Left ventricle myocardium inferior (tissue), 1 donor: Measurements from ENCODE around the gene TRIM16. TPM values are rescaled to one million over a fixed set of nuclear protein-coding genes. Genes with fewer than 3 reads are reported as not detected.
"Not testable (repeated sequence)": the region's sequence is repeated elsewhere in the genome, so short reads cannot be mapped to it uniquely, and the experiment has no call there.

Experiments
- DNase-seq: peaks from one replicate; pipeline ENCODE4 v3.0.0-alpha.2; 2020
- H3K27ac ChIP-seq: fragments of 200-600 bp; replicated peaks from 2 replicates; pipeline ENCODE4 v1.8.0; 2021
- H3K27me3 ChIP-seq: fragments of 200-600 bp; 2 replicates; pipeline ENCODE4 v1.8.0; 2021; ENCODE audit warnings: low read depth
- H3K36me3 ChIP-seq: fragments of 200-600 bp; 2 replicates; pipeline ENCODE4 v1.8.0; 2021
- H3K4me1 ChIP-seq: fragments of 200-600 bp; 2 replicates; pipeline ENCODE4 v1.8.0; 2021
- H3K4me3 ChIP-seq: fragments of 200-600 bp; 2 replicates; pipeline ENCODE4 v1.8.0; 2021; ENCODE audit warnings: mild to moderate bottlenecking, moderate library complexity
- H3K9me3 ChIP-seq: fragments of 200-600 bp; replicated peaks from 2 replicates; pipeline ENCODE4 v1.8.0; 2021
- CTCF ChIP-seq: fragments of 200-600 bp; IDR thresholded peaks from 2 replicates; pipeline ENCODE4 v1.8.0; 2021; ENCODE audit warnings: antibody characterized with exemption, mild to moderate bottlenecking, borderline replicate concordance
- intact Hi-C: fragments of 100-400 bp; cut with micrococcal nuclease; formaldehyde crosslinking; loops from one replicate; pipeline ENCODE4 v1.11.0; 2022
- total RNA-seq: library from RNA; stranded (reverse); fragmentation: NEBNext Ultra II Directional; extraction: Animal tissue kit (Norgen Biotek cat#: 25700); gene quantifications from one replicate; pipeline ENCODE4 v1.2.1, GENCODE V29; 2021
- donor health status: DM: no; HTN: yes; CAD: no; lungs with severe emphysema.

Gene TRIM16
- total RNA-seq, 1 donor from 2014 or later: 30.4 TPM

GRCh38 chr17:15654886-15655561 lies 29.1 kb downstream of the TRIM16 start:
- DNase-seq: no peak
- Histone ChIP-seq H3K27ac (no peak overlapping the region), H3K9me3 (no peaks in the 10 kb centered on the region), H3K27me3 (no peaks in the 10 kb centered on the region), H3K4me1 (peaks cover 37% of the 10 kb centered on the region), H3K36me3 (no peaks in the 10 kb centered on the region), H3K4me3 (no peak overlapping the region)
- intact Hi-C loops: no loop called here
- no peak for TF ChIP-seq CTCF

- intact Hi-C loops, DNase-seq, H3K9me3 ChIP-seq, H3K27me3 ChIP-seq, H3K36me3 ChIP-seq, H3K27ac ChIP-seq, H3K4me3 ChIP-seq: not testable (repeated sequence)
- H3K4me1 ChIP-seq: peaks cover 37% of the 10 kb centered on the region
Measured at GRCh38 chr17:15654401-15654800, 29.7 kb downstream of the TRIM16 start.

GRCh38 chr17:15652960-15653359 lies 31.2 kb downstream of the TRIM16 start:
- Histone ChIP-seq H3K27me3 (no peaks in the 10 kb centered on the region), H3K36me3 (no peaks in the 10 kb centered on the region), H3K4me3 (no peak overlapping the region), H3K4me1 (peaks cover 44% of the 10 kb centered on the region), H3K9me3 (no peaks in the 10 kb centered on the region), H3K27ac (no peak overlapping the region)
- intact Hi-C loops: no loop called here
- TF ChIP-seq CTCF: no peak
- DNase-seq: no peak

- TF ChIP-seq CTCF: no peak
- Histone ChIP-seq H3K27ac (peak overlapping the region; percentile 91), H3K4me1 (peaks cover 51% of the 10 kb centered on the region), H3K36me3 (no peaks in the 10 kb centered on the region), H3K4me3 (peak overlapping the region; percentile 74), H3K9me3 (no peaks in the 10 kb centered on the region), H3K27me3 (no peaks in the 10 kb centered on the region)
- intact Hi-C loops: no loop called here
- peak; percentile 97 for DNase-seq
Measured at GRCh38 chr17:15651583-15652110, 32.5 kb downstream of the TRIM16 start.

GRCh38 chr17:15650741-15651582 lies 33.1 kb downstream of the TRIM16 start:
- DNase-seq: no peak
- Histone ChIP-seq H3K4me1 (peaks cover 54% of the 10 kb centered on the region), H3K9me3 (no peaks in the 10 kb centered on the region), H3K36me3 (no peaks in the 10 kb centered on the region), H3K4me3 (peak overlapping the region; percentile 74), H3K27ac (peak overlapping the region; percentile 91), H3K27me3 (no peaks in the 10 kb centered on the region)
- no peak for TF ChIP-seq CTCF
- intact Hi-C loops: no loop called here
